ENCODE results near the gene LCK.
"Not testable (repeated sequence)": the region's sequence is repeated elsewhere in the genome, so short reads cannot be mapped to it uniquely, and the experiment has no call there.

The LCK gene

DNA sequence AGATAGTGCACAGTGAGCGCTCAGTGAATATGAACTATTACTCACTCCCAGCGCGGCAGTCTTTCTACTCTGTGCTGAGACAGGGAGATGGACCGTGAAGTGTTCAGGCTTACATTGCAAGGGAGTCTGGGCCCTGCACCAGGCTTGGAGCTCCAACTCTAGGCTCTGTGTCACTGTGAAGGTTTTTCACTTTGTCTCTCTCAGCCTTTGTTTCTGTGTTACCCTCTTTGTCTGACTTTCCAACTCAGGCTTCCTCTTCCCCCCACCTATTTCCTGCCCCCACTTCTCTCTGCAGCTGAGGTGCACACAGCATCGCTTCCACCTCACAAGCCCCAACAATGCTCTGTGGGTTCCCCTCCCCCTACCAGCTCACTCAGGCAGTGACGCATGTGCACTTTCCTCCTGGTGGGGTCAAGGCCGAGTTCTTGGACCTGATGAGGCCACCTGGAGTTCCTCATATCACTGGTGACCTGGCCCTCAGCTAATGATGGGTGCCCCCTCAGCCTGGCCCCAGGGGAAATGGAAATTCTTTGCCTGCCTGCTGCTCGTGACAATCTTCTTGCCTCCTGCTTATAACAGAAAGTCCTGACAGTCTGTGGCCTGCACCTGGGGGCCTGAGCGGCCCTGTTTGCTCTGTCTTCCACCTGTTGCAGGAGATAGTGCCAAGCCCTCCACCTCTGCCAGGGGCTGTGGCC lies 1.1 kb upstream of the LCK start:
- H3K4me3 ChIP-seq (ENCODE audit: low read depth, low read length), result no peak overlapping the region
- POLR2A ChIA-PET, result interaction anchor here (0.6 kb wide), 1 partner anchor 81 kb away, joined by 4 read pairs; no protein-coding TSS in a partner anchor
- CTCF ChIA-PET, result interaction anchor here (1.0 to 5.1 kb wide), 4 partner anchors 11 to 73 kb away, joined by 3 to 47 read pairs (median 28); no protein-coding TSS in a partner anchor

GRCh38 chr1:32255072-32256071 lies 4.3 kb downstream of the LCK start:
- TF ChIP-seq, protein P1, sequence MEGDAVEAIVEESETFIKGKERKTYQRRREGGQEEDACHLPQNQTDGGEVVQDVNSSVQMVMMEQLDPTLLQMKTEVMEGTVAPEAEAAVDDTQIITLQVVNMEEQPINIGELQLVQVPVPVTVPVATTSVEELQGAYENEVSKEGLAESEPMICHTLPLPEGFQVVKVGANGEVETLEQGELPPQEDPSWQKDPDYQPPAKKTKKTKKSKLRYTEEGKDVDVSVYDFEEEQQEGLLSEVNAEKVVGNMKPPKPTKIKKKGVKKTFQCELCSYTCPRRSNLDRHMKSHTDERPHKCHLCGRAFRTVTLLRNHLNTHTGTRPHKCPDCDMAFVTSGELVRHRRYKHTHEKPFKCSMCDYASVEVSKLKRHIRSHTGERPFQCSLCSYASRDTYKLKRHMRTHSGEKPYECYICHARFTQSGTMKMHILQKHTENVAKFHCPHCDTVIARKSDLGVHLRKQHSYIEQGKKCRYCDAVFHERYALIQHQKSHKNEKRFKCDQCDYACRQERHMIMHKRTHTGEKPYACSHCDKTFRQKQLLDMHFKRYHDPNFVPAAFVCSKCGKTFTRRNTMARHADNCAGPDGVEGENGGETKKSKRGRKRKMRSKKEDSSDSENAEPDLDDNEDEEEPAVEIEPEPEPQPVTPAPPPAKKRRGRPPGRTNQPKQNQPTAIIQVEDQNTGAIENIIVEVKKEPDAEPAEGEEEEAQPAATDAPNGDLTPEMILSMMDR (IDR thresholded peaks at IDR 0.05; ENCODE audit: insufficient read depth, low read length, missing control alignments), result no peak
- DNase-seq (ENCODE audit: low read depth, low spot score), result no peak
- ChIA-PET CTCF (interaction anchor here (1.5 to 1.6 kb wide), 2 partner anchors 15 to 40 kb away, joined by 4 to 5 read pairs; no protein-coding TSS in a partner anchor), POLR2A (no interaction called here)
- H3K4me3 ChIP-seq (ENCODE audit: low read depth, low read length), result no peak overlapping the region

More for the DNA sequence above, 1.1 kb upstream of the LCK start:
- TF ChIP-seq, protein P1 (IDR thresholded peaks at IDR 0.05; ENCODE audit: insufficient read depth, low read length, missing control alignments), result no peak
- DNase-seq (ENCODE audit: low read depth, low spot score), result no peak

DNA sequence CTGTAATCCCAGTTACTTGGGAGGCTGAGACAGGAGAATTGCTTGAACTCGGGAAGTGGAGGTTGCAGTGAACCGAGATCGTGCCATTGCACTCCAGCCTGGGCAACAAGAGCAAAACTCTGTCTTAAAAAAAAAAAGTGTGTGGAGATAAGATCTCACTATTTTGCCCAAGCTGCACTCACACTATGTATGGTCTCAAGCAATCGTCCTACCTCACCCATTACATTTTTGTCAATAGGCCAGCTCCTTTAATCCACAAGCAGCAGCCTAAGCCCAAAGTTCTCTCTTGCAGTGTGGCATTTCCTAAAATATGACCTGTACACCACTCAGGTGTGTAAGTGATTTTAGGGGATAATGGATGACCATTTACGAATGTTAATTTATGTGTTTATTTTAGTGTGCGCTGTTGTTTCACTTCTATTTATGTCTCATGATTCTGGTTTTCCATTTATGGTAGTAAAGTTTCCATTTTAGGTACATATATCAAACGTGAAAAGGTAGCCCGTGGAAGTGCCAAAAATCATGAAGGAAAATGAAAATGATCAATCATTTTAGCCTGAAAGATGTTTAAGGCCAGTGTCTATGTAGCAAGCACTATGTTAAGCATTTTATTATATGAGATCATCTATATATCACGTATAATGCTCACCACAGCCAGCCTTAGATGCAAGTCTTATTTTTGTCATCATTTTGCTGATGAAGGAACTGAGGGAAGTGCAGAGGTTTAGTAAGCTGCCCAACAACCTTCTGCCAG lies 5.6 kb downstream of the LCK start:
- ChIA-PET POLR2A (no interaction called here), CTCF (interaction anchor here (1.0 to 1.5 kb wide), 4 partner anchors 8 to 41 kb away, joined by 3 to 5 read pairs (median 4); partner anchors contain the start of gene FAM167B)
- no peak for DNase-seq (ENCODE audit: low read depth, low spot score)
- TF ChIP-seq, protein P1 (IDR thresholded peaks at IDR 0.05; ENCODE audit: insufficient read depth, low read length, missing control alignments), result no peak
- H3K4me3 ChIP-seq (ENCODE audit: low read depth, low read length), result no peak overlapping the region

DNA sequence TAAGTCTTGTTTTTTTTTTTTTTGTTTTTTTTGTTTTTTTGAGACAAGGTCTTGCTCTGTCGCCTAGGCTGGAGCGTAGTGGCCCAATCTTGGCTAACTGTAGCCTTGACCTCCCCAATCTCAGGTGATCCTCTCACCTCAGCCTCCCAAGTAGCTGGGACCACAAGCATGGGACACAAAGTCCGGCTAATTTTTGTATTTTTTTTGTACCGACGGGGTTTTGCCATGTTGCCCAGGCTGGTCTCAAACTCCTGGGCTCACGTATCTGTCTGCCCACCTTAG lies 6.1 kb downstream of the LCK start:
- DNase-seq (ENCODE audit: low read depth, low spot score), result no peak
- ChIA-PET POLR2A (no interaction called here), CTCF (interaction anchor here (1.0 to 1.4 kb wide), 3 partner anchors 9 to 41 kb away, joined by 3 to 5 read pairs (median 3); partner anchors contain the start of gene FAM167B)
- no peak overlapping the region for H3K4me3 ChIP-seq (ENCODE audit: low read depth, low read length)
- TF ChIP-seq, protein P1 (IDR thresholded peaks at IDR 0.05; ENCODE audit: insufficient read depth, low read length, missing control alignments), result no peak

DNA sequence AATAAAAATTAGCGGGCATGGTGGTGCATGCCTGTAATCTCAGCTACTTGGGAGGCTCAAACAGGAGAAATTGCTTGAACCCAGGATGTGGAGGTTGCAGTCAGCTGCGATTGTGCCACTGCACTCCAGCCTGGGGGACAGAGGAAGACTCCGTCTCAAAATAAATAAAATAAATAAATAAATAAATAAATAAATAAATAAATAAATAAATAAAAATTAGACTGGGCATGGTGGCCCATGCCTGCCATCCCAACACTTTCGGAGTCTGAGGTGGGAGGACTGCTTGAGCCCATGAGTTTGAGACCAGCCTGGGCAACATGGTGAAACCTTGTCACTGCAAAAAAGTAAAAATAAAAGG lies 12.2 kb downstream of the LCK start:
- CTCF ChIA-PET, result interaction anchor here (1.2 to 5.0 kb wide), 4 partner anchors 12 to 138 kb away, joined by 3 to 39 read pairs (median 4); partner anchors contain the start of genes FAM167B and LCK
- POLR2A ChIA-PET; H3K4me3 ChIP-seq (ENCODE audit: low read depth, low read length); DNase-seq (ENCODE audit: low read depth, low spot score): not testable (repeated sequence)

- H3K4me3 ChIP-seq (ENCODE audit: low read depth, low read length), result no peak overlapping the region
- CTCF ChIA-PET, result interaction anchor here (1.4 kb wide), 1 partner anchor 13 kb away, joined by 4 read pairs; the partner anchor contains the start of gene LCK
- TF ChIP-seq, protein P1 (IDR thresholded peaks at IDR 0.05; ENCODE audit: insufficient read depth, low read length, missing control alignments), result no peak
- POLR2A ChIA-PET, result no interaction called here
- DNase-seq (ENCODE audit: low read depth, low spot score), result no peak
Observed at GRCh38 chr1:32263744-32264143, 12.7 kb downstream of the LCK start.
